ENCODE data around the gene HELZ. TPM values are rescaled to one million over a fixed set of nuclear protein-coding genes. Genes with fewer than 3 reads are reported as not detected.
A peak's percentile ranks its signal among the peaks of the same experiment; 100 is the strongest.
"Not testable (repeated sequence)": the region's sequence is repeated elsewhere in the genome, so short reads cannot be mapped to it uniquely, and the experiment has no call there.

The HELZ gene
- polyA plus RNA-seq, 3 donors, result 28.2 to 42.9 (median 32.5) TPM

- DNase-seq, result no peak
These were observed 27.5 kb upstream of the HELZ start for GRCh38 chr17:67272312-67273047.

DNA sequence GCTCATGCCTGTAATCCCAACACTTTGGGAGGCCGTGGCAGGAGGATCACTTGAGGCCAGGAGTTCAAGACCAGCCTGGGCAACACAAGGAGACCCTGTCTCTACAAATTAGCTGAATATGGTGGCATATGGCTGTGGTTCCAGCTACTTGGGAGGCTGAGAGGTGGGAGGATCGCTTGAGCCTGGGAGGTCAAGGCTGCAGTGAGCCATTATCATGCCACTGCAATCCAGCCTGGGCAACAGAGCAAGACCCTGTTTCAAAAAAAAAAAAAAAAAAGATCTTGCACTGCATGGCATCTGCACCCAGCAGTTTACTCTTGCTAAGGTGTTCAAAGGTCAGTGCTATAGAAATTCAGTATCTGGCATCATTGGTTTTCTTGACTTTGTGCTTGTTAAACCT lies 26.2 kb upstream of the HELZ start:
- DNase-seq, result not testable (repeated sequence)

- no peak for DNase-seq
These were observed 25.4 kb upstream of the HELZ start for GRCh38 chr17:67270416-67270815.

DNA sequence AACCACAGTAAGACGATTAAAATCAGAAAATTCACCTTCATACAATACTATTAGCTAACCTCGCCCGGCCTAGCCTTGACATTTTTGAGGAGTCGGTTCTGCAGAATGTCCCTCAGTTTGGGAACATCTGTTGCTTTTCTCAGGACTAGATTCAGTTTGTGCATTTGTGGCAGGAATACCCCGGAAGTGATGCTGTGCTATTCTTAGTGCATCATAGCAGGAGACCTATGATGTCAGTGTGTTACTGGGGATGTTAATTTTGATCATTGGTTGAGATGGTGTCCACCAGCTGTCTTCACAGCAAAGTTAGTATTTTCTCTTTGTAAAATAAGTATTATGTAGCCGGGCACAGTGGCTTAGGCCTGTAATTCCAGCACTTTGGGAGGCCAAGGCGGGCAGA lies 21.5 kb upstream of the HELZ start:
- DNase-seq, result no peak

- DNase-seq, result no peak
These were observed 20.5 kb upstream of the HELZ start for GRCh38 chr17:67265436-67266019.

GRCh38 chr17:67262435-67263117 lies 17.6 kb upstream of the HELZ start:
- DNase-seq, result no peak

DNA sequence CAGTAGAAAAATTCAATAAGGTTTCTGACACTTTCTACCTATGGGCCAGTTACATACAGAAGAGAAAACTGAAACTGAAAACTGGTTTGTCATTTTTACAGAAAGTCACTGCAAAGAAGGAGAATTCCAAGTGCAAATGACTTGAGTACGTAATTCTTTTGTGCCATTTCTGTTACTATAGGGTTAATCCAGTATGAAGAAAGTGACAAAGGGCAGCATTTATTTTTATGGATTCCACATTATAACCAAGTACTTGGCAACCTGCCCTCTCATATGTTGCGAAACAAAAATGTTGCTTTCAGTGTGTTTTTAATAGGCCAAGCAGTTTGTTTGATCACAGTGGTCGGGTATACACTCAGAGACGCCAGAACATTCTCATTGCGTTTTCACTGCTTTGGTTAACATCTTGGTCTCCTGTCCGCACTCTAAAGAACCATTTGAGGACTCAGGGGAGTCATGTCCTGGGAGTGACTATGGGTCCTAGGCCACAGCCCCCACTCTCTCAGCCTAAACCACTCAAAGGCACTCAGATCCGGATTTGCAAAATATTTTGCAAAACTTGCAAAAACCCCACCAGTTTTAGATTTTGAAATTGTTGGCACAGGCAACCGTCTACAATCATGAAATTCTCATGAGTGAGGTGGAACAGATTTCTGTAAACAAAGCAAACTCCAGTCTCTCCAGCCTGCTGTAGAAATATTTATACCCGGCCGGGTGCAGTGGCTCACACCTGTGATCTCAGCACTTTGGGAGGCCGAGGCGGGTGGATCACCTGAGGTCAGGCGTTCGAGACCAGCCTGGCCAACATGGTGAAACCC lies 15.4 kb upstream of the HELZ start:
- peak; percentile 34 for DNase-seq

DNA sequence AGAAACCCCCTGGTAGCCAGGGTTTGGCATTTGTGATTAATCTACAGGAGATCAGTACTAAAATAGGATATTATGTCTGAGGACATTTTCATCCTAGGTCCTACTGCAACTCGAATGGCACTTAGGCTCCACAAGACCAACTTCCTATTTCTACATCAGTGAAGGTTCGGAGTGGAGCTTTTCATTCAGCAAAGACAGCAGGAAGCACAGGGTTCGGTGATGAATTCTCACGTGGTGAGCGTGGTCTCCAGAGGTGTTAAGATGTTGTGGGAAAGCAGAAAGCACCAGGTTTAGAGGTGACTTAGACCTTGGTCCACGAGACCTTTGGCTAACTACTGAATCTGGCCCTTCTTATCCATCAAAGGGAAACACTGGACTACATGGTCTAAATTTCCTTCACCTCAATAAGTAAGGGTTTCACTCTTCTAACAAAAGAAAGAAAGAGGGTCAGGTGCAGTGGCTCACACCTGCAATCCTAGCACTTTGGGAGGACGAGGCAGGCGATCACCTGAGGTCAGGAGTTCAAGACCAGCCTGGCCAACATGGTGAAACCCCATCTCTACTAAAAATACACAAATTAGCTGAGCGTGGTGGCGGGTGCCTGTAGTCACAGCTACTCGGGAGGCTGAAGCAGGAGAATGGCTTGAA lies 13.9 kb upstream of the HELZ start:
- DNase-seq, result no peak

- DNase-seq, result no peak
These were observed 11.2 kb upstream of the HELZ start for GRCh38 chr17:67256075-67256732.

DNA sequence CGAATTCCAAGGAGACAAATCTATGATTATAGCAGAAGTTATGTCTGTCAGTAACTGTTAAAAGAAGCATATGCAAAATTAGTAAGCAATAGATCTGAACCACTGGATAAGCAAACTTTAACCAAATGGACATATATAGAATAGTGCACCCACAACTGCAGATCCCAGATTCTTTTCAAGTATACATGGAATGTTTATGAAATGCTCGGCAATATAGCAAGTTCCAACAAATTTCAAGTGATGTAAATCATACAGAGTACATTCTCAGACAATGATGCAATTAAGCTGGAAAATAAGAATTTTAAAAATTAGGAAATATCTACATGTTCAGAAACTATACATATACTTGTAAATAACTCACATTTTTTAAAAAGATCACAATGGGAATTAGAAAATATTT lies 8.4 kb upstream of the HELZ start:
- no peak for DNase-seq

DNA sequence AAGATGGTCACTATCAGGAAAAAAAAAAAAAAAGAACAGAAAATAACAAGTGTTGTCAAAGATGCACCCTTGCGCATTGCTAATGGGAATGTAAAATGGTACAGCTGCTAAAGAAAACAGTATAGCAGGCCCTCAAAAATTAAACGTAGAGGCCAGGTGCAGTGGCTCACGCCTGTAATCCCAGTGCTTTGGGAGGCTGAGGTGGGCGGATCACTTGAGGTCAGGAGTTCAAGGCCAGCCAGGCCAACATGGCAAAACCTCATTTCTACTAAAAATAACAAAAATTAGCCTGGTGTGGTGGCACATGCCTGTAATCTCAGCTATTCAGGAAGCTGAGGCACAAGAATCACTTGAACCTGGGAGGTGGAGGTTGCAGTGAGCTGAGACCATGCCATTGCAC lies 6.6 kb upstream of the HELZ start:
- DNase-seq, result not testable (repeated sequence)

- no peak for DNase-seq
These were observed 3.3 kb upstream of the HELZ start for GRCh38 chr17:67248291-67248690.

- no peak for DNase-seq
These were observed 2.5 kb upstream of the HELZ start for GRCh38 chr17:67247416-67247900.

- peak; percentile 33 for DNase-seq
These were observed 1.8 kb upstream of the HELZ start for GRCh38 chr17:67246653-67247415.

- no peak for DNase-seq
These were observed 1.3 kb upstream of the HELZ start for GRCh38 chr17:67246403-67246652.

DNA sequence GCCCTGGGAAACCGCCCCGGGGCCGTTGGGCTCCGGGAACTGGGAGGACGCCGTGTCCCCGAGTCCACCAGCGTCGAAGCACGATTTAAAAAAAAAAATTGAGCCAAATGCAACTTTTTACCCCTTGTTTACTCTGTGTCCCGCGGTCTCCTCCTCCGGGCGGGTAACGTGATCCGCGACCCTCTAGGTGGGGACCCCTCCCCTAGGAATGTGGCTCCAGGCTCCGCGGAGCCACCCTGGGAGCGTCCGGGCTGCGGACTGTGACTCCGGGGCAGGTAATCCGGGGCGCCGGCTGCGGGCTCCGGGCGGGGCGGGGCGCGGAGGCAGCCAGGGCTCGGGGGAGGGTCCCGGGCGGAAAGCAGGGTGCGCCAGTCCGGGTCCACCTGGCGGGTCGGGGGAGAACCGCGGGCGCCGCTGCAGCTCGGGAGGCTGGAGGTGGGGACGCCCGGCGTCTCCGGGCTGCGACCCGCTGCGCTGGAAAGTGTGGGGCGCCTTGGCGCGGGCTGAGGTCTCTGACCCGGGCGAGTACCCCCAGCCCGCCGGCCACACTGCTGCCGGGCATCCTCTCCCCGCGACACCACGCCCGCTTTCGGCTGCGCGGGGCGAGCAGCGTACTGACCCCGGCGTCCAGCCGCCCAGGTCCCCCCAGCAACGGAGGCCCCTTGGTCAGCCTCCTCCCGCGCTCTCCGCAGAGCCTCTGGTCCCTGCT lies 852 bp upstream of the HELZ start:
- DNase-seq, result peak; percentile 68

DNA sequence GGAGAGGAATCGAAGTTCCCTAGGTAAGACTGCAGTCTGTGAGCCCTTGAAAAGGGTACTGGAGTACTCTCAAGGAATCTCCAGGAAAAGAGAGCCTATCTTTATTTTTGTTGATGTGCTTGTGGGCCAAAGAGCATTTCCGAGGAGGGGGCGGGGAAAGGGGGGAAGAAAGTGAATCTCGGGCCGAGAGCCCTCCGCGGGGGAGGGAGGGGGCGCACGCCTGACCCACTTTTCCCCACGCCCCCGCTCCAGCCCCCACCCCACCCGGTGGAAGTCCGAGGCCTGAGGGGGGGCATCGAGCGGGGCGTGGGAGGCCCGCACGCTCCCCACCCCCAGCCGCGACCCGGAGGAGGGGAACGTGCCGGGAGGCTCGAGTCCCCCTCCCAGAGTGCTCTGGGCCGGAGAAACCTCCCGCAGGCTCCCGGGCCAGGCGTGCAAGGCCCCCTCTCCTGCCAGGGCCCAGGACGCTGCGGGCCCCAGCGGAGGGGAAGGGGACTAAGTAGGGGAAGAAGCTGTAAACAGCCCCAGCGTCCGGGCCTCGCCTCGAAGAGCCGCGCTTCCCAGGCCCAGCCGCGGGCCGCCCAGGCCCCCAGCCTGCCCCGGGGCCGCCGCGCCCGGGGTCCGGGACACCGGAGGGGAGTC lies 444 bp downstream of the HELZ start:
- peak; percentile 12 for DNase-seq

DNA sequence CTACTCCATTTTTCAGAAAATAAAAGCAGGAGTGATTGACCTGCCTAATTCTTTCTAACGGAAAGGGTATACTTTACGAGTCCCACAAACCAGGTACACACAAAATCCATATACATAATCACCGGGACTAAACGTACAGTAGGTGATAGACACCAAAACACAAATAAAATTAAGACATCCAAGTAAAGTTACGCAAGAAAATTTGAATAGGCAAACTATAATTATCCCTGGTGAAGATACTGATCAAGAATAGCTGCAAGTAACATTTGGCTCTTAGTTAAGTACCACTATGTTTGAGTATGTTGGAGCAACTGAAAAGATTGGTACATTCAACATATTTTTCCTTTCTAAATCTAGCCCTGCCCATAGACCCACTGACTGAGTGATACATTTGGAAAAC lies 1.7 kb downstream of the HELZ start:
- no peak for DNase-seq

- no peak for DNase-seq
These were observed 3.2 kb downstream of the HELZ start for GRCh38 chr17:67241719-67242341.

Data from renal pelvis (tissue), 4 donors.